HG03565 (cell line): ENCODE measurements around the gene PTMS.

Experiments used
- ATAC-seq: cut with Tn5 transposase; IDR thresholded peaks from one replicate; pipeline ENCODE4 v1.9.1; 2021; ENCODE audit warnings: mild to moderate bottlenecking, moderate library complexity; ENCODE audit not compliant: unreplicated experiment

Gene PTMS

GRCh38 chr12:6787309-6787708, 21.1 kb downstream of the PTMS start:
- ATAC-seq, result no peak

- no peak for ATAC-seq
Measured at GRCh38 chr12:6788972-6789924, 23.1 kb downstream of the PTMS start, which contains the start of gene CD4. Gene CD4 (plus strand): TSS chr12:6789528. CDS start chr12:6800139, 10,611 bp downstream.

GRCh38 chr12:6790496-6791150, 24.5 kb downstream of the PTMS start:
- no peak for ATAC-seq

- no peak for ATAC-seq
Measured at GRCh38 chr12:6791931-6792520, 25.9 kb downstream of the PTMS start.

- no peak for ATAC-seq
Measured at GRCh38 chr12:6792522-6793201, 26.5 kb downstream of the PTMS start.

- ATAC-seq, result no peak
Measured at GRCh38 chr12:6795088-6795487, 28.9 kb downstream of the PTMS start.

- no peak for ATAC-seq
Measured at GRCh38 chr12:6796576-6796975, 30.4 kb downstream of the PTMS start.

GRCh38 chr12:6799147-6799546, 33.0 kb downstream of the PTMS start:
- ATAC-seq, result no peak

GRCh38 chr12:6807170-6807569, 41.0 kb downstream of the PTMS start:
- ATAC-seq, result no peak

- no peak for ATAC-seq
Measured at GRCh38 chr12:6809056-6809455, 42.9 kb downstream of the PTMS start.

GRCh38 chr12:6810758-6811157, 44.6 kb downstream of the PTMS start:
- no peak for ATAC-seq

GRCh38 chr12:6813363-6813762, 47.2 kb downstream of the PTMS start:
- ATAC-seq, result no peak

GRCh38 chr12:6816598-6816997, 50.4 kb downstream of the PTMS start:
- no peak for ATAC-seq

GRCh38 chr12:6817098-6817497, 50.9 kb downstream of the PTMS start:
- ATAC-seq, result no peak

GRCh38 chr12:6817662-6818157, 51.5 kb downstream of the PTMS start:
- no peak for ATAC-seq

GRCh38 chr12:6818222-6818621, 52.1 kb downstream of the PTMS start:
- no peak for ATAC-seq

GRCh38 chr12:6818645-6819044, 52.5 kb downstream of the PTMS start:
- no peak for ATAC-seq

GRCh38 chr12:6819106-6820030, 53.2 kb downstream of the PTMS start:
- ATAC-seq, result no peak

- ATAC-seq, result no peak
Measured at GRCh38 chr12:6820166-6820565, 54.0 kb downstream of the PTMS start.
